OCI-LY1 (cell line): Measurements from ENCODE around the gene CXCR5.

Experiments
- H2AFZ ChIP-seq: fragments of 200-600 bp; sonication (generic), shearing (Covaris generic); 2 replicates; pipeline ENCODE4 v1.6.0; 2014; ENCODE audit warnings: antibody characterized with exemption, mild to moderate bottlenecking, low read length
- H3F3A ChIP-seq: fragments of 200-600 bp; sonication (generic), shearing (Covaris generic); 2 replicates; pipeline ENCODE4 v1.6.0; 2014; ENCODE audit warnings: mild to moderate bottlenecking, antibody characterized with exemption, low read length, moderate library complexity; ENCODE audit not compliant: insufficient read depth
- H3K27ac ChIP-seq: fragments of 200-600 bp; sonication (generic); 2 replicates; pipeline ENCODE4 v1.5.1; 2014; ENCODE audit warnings: low read length, mixed run types, mild to moderate bottlenecking, low read depth; ENCODE audit not compliant: poor library complexity, severe bottlenecking
- H3K27me3 ChIP-seq: fragments of 200-600 bp; sonication (generic); 2 replicates; pipeline ENCODE4 v1.6.0; 2014; ENCODE audit warnings: antibody characterized with exemption, mild to moderate bottlenecking, low read length, moderate library complexity; ENCODE audit not compliant: insufficient read depth
- H3K36me3 ChIP-seq: fragments of 200-600 bp; sonication (generic); 2 replicates; pipeline ENCODE4 v1.6.1; 2014; ENCODE audit warnings: mild to moderate bottlenecking, antibody characterized with exemption, low read length, moderate library complexity, mixed read lengths; ENCODE audit not compliant: insufficient read depth
- H3K4me1 ChIP-seq: fragments of 200-600 bp; sonication (generic); 2 replicates; pipeline ENCODE4 v1.5.1; 2014; ENCODE audit warnings: mild to moderate bottlenecking, low read length, moderate library complexity; ENCODE audit not compliant: insufficient read depth, severe bottlenecking
- H3K4me2 ChIP-seq: fragments of 200-600 bp; sonication (generic), shearing (Covaris generic); 2 replicates; pipeline ENCODE4 v1.6.1; 2014; ENCODE audit warnings: low read length
- H3K4me3 ChIP-seq: fragments of 200-600 bp; sonication (generic); 2 replicates; pipeline ENCODE4 v1.5.1; 2014; ENCODE audit warnings: low read length, low read depth, mild to moderate bottlenecking, mixed read lengths; ENCODE audit not compliant: poor library complexity, severe bottlenecking
- H3K79me2 ChIP-seq: fragments of 200-600 bp; shearing (Covaris generic); 2 replicates; pipeline ENCODE4 v1.6.1; 2016; ENCODE audit warnings: mixed run types, low read length, mixed read lengths; ENCODE audit not compliant: insufficient read depth
- H3K9ac ChIP-seq: fragments of 200-600 bp; sonication (generic), shearing (Covaris generic); 2 replicates; pipeline ENCODE4 v1.6.1; 2014; ENCODE audit warnings: mild to moderate bottlenecking, low read length, mixed read lengths
- H3K9me2 ChIP-seq: fragments of 200-600 bp; sonication (generic), shearing (Covaris generic); 2 replicates; pipeline ENCODE4 v1.6.1; 2014; ENCODE audit warnings: low read depth, mild to moderate bottlenecking, low read length, mixed read lengths
- H3K9me3 ChIP-seq: fragments of 200-600 bp; shearing (Covaris generic); 2 replicates; pipeline ENCODE4 v1.6.1; 2014; ENCODE audit warnings: low read length, mixed read lengths
- H4K20me1 ChIP-seq: fragments of 200-600 bp; sonication (generic), shearing (Covaris generic); 2 replicates; pipeline ENCODE4 v1.6.0; 2016; ENCODE audit warnings: mild to moderate bottlenecking, low read length; ENCODE audit not compliant: insufficient read depth
- EZH2 ChIP-seq: fragments of 200-600 bp; sonication (generic), shearing (Covaris generic); IDR thresholded peaks from 2 replicates; pipeline ENCODE4 v1.8.0; 2017; ENCODE audit warnings: borderline replicate concordance, mixed run types, mild to moderate bottlenecking, antibody characterized with exemption, low read length, moderate library complexity, mixed read lengths
- TF ChIP-seq, protein P1 (sequence below): fragments of 200-600 bp; sonication (generic), shearing (Covaris generic); IDR thresholded peaks from 2 replicates; pipeline ENCODE4 v1.5.1; 2017; ENCODE audit warnings: mild to moderate bottlenecking, antibody characterized with exemption, low read length, moderate library complexity, mixed read lengths

The CXCR5 gene

DNA sequence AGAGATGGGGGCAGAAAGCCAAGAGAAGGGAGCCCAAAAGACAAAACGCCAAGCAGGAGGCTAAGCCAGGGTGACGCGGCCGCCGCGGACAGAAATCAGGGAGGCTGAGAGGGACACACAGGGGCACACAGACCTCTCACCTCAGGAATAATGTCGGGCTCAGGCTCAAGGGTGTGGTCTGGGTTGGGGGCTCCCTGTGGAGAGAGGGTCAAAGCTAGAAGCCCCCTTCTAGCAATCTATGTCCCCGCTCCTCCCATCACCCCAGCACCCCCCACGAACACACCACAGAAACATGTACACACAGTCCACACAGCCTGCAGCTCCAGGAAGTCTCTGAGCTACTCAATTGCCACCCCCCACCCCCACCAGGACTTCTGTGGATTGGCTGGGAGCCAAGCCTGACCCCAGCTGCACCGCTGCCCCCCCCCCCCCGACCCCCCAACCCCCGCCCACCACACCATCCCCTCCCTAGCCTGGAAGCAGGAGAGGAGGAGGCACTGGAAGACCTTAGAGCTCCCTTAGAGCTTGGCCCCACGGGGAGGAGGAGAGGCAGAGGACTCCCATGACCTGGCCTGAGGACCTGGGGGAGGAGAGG, 35.1 kb downstream of the CXCR5 start:
- no peaks in the 10 kb centered on the region for H3K79me2 ChIP-seq

DNA sequence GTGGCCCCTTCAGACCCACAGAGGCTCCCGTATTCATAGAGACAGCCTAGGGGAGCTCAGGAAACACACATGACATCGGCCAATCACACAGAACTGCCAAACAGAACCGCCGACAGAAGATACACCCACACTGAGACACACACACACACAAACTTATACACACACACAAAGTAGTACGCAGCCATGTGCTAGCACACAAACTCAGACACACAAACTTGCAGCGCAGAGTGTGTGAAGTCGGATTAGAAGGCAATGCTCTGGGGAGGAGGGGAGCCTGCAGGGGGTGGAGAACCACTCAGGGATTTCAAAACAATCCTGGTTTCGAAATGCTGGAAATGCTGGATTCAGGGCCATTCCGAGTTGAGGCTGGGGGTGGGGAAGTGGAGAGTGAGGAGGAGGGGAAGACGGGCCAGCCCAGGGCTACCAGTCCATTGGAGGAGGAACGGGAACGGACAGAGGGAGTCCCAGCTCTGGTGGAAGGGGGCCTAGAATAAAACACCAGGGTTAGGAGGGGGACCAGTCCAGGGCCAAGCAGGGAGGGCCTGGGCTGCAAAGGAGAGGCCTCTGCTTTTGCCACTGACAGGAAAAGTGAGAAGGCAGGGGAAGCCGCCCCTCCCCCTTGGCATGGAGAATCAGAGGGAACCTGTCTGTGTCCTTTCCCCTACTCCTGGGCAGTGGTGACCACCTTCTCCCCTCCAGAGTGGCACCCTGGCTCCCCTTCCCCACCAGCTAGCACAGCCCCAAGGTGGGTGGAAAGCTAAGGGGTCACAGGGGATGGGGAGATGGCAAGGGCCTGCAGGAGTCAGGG, 37.6 kb downstream of the CXCR5 start:
- Histone ChIP-seq H3K27ac (no peak overlapping the region), H3K36me3 (no peaks in the 10 kb centered on the region), H2AFZ (no peak overlapping the region), H3K4me1 (peaks cover 22% of the 10 kb centered on the region), H3K4me2 (no peak overlapping the region; the same call in 1 of the 2 replicates), H3K27me3 (no peaks in the 10 kb centered on the region), H3K9me2 (no peaks in the 10 kb centered on the region), H3K9me3 (no peaks in the 10 kb centered on the region), H4K20me1 (no peaks in the 10 kb centered on the region), H3K4me3 (no peak overlapping the region), H3K9ac (no peak overlapping the region), H3F3A (no peaks in the 10 kb centered on the region), H3K79me2 (no peaks in the 10 kb centered on the region)
- TF ChIP-seq, protein P1, sequence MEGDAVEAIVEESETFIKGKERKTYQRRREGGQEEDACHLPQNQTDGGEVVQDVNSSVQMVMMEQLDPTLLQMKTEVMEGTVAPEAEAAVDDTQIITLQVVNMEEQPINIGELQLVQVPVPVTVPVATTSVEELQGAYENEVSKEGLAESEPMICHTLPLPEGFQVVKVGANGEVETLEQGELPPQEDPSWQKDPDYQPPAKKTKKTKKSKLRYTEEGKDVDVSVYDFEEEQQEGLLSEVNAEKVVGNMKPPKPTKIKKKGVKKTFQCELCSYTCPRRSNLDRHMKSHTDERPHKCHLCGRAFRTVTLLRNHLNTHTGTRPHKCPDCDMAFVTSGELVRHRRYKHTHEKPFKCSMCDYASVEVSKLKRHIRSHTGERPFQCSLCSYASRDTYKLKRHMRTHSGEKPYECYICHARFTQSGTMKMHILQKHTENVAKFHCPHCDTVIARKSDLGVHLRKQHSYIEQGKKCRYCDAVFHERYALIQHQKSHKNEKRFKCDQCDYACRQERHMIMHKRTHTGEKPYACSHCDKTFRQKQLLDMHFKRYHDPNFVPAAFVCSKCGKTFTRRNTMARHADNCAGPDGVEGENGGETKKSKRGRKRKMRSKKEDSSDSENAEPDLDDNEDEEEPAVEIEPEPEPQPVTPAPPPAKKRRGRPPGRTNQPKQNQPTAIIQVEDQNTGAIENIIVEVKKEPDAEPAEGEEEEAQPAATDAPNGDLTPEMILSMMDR, result no peak
- no peak for TF ChIP-seq EZH2

More for the DNA sequence above, 35.1 kb downstream of the CXCR5 start:
- H3K36me3 ChIP-seq, result no peaks in the 10 kb centered on the region
- H3K27me3 ChIP-seq, result no peaks in the 10 kb centered on the region
- H3K27ac ChIP-seq, result no peak overlapping the region
- H3K4me3 ChIP-seq, result no peak overlapping the region
- no peaks in the 10 kb centered on the region for H3K9me2 ChIP-seq
- no peaks in the 10 kb centered on the region for H3K9me3 ChIP-seq
- no peaks in the 10 kb centered on the region for H3F3A ChIP-seq
- no peaks in the 10 kb centered on the region for H4K20me1 ChIP-seq
- H3K4me2 ChIP-seq, result no peak overlapping the region
- H2AFZ ChIP-seq, result no peak overlapping the region
- H3K9ac ChIP-seq, result no peak overlapping the region
- H3K4me1 ChIP-seq, result peaks cover 21% of the 10 kb centered on the region
- TF ChIP-seq, protein P1, result no peak
- no peak for TF ChIP-seq EZH2

DNA sequence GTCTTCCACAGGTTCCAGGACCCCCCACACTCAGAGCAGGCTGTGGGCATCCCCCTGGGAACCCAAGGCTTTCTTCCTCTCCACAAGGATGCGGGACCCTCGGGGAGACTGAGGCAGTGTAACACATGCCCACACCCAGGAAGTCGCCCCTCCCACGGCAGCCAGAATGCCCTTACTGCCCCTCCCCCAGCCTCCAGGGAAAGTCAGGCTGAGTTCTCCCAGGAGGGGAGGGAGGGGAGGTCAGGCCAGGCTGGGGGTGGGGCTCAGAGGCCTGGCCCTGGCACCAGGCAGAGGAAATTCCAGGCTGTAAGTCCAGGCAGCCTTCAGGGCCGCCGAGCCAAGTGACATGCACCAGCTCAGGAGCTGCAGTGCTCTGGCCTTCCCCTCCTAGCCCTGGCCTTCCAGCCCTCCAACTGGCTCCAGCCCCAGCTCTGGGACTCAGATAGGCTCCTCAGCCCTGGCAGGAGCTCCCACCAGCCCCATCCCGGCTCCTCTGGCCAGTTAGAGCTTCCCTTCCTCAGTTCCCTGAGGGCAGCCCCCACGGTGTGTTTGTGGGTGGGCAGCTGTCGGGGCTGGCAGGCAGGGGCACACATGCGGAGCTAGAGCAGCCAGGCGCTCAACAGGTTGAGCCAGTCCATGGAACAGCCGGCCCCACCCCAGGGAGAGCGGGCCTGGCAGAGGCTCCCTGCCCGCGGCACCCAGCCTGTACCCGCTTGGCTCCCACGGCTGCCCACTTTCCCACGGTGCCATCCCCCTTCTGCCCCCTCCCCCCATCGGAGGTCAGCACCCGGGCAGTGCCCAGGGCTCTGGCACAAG, 38.4 kb downstream of the CXCR5 start:
- no peak overlapping the region for H3K4me2 ChIP-seq
- H4K20me1 ChIP-seq, result no peaks in the 10 kb centered on the region
- no peaks in the 10 kb centered on the region for H3K27me3 ChIP-seq
- H3F3A ChIP-seq, result no peaks in the 10 kb centered on the region
- no peak overlapping the region for H3K9ac ChIP-seq
- no peaks in the 10 kb centered on the region for H3K36me3 ChIP-seq
- H3K9me3 ChIP-seq, result no peaks in the 10 kb centered on the region
- TF ChIP-seq, protein P1, result no peak
- TF ChIP-seq EZH2, result no peak
- H3K4me3 ChIP-seq, result no peak overlapping the region
- H3K9me2 ChIP-seq, result no peaks in the 10 kb centered on the region
- no peak overlapping the region for H2AFZ ChIP-seq
- peaks cover 28% of the 10 kb centered on the region for H3K4me1 ChIP-seq
- H3K79me2 ChIP-seq, result no peaks in the 10 kb centered on the region
- no peak overlapping the region for H3K27ac ChIP-seq
